C1 segment of cervical spinal cord (tissue), 14 donors: ENCODE data around the gene EML6.
"Not testable (repeated sequence)": the region's sequence is repeated elsewhere in the genome, so short reads cannot be mapped to it uniquely, and the experiment has no call there.

ENCODE experiments used
- DNase-seq, 14 donors: peaks; one replicate each; lab custom pipeline; 2025; lab: John Stamatoyannopoulos, UW

EML6 gene

DNA sequence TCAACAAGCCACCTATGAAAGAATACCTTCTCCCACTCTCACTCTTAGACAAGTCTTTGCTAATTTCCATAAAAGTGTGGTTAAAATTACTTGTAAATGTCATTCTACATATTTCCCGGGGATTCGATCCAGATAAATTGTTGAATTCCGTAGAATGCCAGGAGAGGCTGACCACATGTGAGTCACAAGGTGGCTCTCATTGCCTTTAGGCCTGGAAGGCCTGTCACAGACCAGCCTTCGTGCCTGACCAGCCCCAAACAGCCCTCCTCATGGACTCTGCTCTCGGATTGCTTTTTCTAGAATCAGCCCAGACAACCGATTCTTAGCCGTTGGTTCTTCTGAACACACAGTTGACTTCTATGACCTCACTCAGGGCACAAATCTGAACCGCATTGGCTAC is 240.8 kb downstream of the EML6 start:
- no peak for DNase-seq

DNA sequence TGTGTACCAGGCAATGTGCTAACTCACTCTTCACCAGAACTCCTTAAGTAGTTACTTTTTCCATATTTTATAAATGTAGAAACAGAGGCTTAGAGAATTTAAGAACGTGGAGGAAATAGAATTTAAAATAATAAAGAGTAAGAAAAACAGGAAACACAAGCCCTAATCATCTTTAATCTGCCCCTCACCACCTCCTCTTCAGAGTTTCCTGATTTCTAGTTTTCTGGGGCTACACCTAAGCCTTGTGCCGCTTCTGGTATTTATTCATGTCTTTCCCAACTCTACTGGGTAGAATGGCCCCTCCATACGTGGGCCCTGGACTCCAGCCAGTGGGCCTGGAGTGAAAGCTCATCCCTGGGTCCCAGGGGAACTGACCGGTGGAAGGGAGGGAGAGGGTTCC is 241.4 kb downstream of the EML6 start:
- no peak for DNase-seq

DNA sequence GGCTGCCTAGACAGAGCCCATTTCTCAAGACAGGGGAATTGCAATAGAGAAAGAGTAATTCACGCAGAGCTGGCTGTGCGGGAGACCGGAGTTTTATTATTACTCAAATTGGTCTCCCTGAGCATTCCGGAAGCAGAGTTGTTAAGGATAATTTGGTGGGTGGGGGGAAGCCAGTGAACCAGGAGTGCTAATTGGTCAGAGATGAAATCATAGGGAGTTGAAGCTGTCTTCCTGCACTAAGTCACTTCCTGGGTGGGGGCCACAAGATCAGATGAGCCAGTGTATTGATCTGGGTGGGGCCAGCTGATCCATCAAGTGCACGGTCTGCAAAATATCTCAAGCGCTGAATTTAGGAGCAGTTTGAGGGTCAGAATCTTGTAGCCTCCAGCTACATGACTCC is 242.0 kb downstream of the EML6 start:
- DNase-seq: no peak

DNA sequence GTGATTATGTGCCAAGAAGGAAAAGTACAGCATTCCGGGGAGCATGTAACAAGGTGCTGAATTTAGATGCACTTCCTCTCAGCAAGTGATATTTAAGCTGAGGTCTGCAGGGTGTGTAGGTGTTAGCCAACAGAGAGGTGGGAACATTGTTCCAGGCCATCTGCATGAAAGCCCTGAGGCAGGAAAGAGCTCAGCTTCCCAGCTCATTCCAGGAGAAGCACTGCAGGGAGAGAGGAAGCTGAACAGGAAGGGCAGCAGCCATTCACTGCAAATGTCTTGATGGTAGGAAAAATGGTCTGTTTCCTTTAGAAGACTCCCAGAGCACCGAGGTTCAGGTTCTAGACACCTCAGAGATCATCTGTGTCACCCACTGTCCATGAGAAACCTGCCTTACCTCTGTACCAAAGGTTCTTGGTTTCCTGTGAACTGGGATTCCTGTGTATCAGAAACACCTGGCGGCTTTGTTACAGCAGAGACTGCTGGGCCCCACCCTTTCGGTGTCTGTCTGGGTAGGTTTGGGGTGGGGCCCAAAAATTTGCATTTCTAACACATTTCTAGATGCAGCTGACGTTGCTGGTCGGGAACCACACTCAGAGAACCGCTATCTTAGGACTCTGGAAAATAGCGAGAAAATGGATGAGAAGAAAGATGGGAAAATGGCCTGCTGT is 242.8 kb downstream of the EML6 start:
- peak in 1 of 14 donors; percentile 84 for DNase-seq

DNA sequence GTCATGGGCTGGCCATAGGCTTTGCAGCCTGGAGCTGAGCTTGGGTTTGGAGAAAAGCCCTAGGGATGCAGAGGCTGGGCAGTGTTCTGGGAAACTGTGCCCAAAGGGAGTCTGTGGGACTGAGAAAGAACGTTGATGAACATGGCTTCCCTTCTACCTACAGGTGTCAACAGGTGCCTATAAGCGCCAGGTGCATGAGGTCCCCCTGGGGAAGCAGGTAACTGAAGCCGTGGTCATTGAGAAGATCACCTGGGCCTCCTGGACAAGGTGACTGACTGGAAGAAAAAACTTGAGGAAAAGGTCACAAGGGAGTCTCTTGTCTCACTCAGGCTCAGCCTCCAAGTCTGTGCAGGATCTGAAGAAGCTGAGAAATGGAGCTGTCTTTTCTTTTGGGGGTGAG is 243.4 kb downstream of the EML6 start:
- DNase-seq: no peak

DNA sequence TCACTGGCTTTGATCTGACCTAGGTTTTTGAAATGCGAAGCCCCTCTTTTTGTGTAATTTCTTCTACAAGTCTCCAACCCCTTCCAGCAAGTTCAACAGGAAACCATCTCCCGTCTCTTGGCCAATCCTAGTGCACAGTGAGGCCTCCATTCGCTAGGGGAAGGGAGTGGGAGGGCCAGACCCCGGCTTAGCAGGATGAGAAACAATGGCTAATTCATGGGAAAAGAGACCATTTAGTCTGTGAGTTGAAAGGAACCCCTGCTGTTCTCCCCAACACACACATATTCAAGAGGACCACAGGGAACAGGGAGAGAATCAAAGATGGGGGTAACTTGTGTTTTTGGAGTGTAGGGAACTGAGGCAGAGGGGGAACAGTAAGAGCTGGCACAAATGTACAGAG is 243.8 kb downstream of the EML6 start:
- DNase-seq: peak in 1 of 14 donors; percentile 14

DNA sequence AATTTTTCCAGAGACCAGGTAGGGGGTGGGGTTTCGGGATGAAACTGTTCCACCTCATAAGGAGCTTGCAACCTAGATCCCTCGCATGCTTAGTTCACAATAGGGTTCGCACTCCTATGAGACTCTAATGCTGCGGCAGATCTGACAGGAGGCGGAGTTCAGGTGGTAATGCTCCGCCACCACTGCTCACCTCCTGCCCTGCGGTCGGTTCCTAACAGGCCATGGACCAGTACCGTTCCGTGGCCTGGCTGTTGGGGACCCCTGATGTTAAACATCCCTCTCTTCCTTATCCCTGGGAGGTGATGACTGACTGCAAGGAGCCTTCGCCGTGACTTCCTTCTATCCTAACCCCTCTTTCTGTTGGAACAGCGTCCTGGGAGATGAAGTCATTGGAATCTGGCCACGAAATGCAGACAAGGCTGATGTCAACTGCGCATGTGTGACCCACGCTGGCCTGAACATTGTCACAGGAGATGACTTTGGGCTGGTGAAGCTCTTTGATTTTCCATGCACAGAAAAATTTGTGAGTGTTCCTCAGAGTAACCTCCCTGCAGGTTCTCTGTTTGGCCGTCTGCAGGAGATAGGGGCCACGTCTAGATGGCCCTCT is 244.4 kb downstream of the EML6 start:
- DNase-seq: peak in 1 of 14 donors; percentile 17

DNA sequence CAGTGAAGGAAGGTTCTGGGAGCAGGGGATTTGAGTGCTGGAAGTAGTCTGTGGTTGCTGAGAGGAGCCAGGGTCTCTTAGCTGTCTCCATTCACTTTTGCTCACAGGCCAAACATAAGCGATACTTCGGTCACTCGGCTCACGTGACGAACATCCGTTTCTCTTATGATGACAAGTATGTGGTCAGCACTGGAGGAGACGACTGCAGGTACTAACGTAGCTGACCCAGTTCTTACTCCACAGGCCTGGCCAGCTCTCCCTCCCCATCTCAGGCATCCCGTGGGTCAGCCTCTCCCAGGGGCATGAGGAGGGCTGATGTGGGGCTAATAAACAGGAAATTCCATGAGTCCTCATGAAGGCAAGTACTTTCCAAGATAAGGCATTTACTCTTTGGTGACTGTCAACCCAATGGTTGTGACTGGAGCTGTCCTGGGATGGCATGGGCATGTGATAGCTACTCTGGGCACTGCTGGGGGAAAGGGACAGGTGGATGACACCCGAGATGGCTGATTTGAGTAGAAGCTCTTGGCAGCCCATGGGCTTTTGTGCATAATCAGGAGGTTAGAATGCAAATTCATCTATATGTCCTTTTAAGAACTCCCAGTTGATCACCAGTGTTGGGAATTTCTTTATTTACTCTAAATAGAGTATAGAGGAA is 245.2 kb downstream of the EML6 start:
- no peak for DNase-seq

DNA sequence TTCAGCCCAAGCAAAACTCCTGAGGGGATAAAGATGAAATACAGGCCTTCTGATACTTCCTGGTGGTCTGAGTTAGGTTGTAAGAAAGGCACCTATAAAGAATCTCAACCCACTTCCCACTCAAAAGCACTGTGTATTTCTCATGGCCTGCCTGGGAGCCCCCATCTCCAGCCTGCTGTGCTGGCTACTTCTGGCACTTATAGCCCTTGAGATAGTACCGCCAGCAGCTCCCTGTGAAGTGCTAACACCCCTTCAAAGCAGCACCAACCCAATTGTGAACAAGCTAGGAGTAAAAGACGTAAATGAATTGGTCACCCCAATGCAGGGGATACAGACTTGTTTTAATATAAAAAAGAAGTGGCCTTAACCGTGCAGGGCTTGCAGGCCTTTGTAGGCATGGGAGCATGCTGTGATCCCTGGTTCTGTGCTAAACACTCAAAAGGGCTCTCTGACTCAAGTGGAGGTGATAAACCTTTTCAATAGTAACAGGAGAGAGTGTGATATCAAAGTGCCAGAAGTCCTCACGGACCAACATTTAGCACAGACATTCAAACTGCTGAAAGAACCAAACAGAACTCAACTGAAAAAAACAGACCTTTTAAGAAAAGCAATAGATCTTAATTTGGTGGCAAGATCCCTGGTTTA is 246.0 kb downstream of the EML6 start:
- no peak for DNase-seq

DNA sequence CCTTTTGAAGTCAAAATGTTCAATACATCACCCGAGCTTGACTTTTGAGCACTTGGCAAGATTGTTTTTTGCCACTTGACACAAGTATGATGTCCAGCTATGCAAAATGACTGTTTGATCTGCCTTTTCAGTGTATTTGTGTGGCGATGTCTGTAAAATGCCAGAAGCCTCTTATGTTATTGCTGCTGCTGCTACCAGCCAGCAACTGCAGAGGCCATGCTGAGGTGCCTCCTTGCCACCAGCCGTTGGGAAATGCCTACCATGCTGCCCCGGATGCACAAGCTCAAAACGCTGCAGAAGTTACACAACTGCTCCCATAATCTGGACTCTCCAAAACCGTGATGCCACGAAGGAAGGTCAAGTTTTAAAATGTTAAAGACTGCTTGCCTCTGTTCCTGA is 246.5 kb downstream of the EML6 start:
- DNase-seq: no peak

DNA sequence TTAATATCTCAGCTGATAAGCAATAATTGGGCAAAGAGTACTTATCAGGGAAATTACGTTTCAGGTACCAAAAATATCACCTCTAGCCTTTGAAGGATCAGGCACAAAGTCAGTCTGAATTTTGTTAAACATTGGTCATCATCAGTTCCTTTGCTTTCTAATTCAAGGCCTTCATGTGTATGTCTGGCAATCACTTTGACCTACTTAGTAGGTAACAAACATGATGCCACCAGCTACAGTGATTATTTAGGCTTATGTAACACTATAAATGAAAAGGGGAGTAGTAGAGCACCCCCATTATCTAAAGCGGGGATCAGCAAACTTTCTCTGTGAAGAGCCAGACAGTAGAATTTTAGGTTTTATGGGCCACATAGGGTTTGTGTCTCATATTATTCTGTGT is 251.7 kb downstream of the EML6 start:
- DNase-seq: peak in 1 of 14 donors; percentile 45

DNA sequence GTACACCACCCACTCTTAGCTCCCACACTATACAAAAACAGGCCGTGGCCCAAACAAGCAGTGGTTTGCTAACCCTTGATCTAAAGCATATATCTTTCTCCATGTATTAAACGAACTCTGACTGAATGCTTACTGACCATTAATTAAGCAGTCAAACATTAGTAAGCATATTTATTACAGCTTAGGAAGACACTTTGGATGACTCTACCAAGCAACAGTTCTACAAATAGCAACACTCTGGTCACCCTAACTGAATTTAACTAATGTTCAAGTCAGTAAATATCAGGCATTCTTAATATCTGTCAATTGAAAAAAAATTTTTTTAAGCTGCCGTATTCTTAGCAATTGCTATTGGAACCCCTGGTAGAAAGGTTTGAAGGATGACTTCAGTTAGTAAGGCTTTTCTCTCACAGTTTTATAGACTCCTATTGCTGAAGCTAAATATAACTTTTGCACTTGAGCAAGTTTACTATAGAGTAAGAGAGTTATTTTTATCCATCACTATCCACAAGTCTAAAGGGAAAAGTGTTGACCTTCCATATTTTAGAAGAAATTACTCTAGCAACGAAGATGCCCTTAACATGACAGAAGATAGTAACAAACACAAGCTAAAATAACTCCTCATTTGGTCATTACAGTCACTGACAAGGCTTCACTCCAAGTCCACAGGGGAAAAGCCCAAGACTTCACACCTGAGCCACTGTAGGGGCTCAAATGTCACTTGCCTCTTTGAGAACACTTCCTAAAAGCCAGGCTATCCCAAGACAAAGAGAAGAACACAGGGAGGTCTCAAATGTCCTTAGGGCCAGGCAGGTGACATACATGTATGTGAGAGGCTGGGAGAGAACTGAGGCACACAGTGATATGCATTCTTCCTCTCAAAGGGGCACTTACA is 252.4 kb downstream of the EML6 start:
- DNase-seq: peak in 1 of 14 donors; percentile 45

DNA sequence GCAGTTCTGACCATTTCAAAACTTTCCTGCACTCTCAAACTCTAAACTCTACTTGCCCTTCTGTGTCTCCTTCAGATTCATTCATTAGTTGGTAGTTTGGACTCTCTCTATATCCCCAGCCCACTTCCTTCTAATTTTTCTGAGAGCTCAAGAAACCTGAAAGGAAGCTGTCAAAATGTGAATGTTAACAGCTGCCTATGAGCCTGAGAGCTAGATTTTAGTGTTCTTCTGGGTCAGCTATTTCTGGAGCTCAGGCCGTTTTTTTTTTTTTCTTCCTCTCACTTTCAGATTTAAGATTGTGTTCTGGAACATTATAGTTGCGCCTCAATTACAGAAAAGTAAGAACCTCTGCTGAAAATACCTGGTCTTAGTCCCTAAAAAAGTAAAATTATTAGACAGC is 253.7 kb downstream of the EML6 start:
- DNase-seq: no peak

DNA sequence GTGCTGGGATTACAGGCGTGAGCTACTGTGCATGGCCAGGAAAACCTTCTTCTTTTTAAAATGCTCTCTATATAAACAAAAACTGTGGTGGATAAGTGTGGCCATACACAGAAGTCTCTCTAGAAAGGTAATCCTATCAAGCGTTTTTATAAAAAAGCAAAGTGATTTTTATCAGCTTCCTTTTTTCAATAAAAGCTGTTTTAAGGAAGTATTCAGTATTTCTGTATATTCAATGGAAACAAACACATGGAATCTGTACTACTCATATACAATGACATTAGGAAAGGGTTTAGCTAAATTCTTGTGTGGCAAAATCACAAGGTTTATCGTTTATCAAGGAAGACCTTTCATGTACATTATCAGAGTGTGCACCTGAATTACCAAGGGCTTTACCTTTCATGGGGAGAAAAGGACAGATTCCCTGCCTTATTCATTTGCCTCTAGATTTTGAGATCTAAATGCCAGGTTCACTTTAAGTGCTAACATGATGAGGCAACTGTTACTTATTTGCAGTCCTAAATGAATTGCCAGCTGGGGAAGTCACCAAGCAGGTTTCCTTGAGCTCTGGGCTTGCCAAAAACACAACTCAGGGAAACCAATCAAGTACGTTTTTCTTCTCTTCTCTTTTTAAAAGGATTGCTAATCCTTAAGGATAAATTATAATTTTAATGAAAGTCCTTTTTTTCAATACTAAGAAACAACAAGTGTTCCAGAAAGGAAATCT is 256.0 kb downstream of the EML6 start:
- peak in 1 of 14 donors; percentile 40 for DNase-seq

DNA sequence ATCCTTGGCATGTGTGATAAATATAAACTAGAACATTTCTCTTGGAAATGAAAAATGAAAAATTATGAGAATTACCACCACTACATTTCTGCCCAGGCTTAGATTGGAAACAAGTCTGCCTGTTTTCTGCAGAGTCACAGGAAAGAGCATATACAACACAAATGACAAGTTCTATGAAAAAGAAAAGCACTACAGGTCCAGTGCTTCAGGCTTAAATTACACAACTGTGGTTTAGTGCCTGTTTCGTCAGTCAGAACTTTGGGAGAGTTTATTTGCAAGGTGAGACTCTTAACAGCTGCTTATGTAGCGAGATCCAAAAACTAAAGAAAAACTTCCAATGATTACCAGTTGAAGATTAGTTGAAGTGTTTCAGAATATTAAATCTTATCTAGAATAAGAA is 257.9 kb downstream of the EML6 start:
- DNase-seq: no peak

DNA sequence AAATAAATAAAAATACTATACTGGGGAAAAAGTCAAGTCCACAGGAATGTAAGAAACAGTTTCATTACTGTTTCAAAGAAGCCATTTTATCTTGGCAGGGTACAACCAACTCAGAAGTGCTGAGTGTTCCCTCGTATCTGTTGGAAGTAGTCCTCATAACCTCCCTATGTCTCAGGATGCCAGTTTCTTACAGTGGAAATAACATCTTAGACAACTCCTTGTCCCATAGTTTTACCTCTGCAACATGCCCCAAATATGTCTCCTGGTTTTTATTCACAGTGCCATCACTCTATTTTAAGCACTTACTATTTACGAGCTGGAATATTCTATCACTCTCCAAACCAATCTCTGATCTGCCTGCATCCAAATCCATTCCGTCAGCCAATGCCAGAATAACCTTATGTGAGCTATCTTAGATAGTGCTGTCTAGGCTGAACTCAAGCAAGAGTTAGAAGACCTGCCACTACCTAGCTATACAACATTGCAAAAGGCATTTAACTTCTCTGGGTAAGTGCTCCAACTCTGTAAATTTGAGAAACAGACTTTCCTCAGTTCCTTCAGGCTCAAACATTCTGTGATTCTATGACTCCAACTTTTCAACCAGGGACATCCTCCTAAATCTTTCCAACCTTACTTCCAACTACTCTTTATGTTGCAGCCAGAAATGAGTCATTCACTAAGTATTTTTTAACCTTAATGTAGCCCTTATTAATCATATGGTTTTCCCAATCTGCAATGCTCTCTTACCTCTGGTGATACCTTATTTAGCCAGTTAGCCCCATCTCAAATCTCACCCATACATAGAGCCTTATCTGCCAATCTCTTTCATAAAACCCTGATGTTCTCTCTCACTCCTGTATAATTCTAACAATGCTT is 260.1 kb downstream of the EML6 start:
- DNase-seq: peak in 1 of 14 donors; percentile 44

DNA sequence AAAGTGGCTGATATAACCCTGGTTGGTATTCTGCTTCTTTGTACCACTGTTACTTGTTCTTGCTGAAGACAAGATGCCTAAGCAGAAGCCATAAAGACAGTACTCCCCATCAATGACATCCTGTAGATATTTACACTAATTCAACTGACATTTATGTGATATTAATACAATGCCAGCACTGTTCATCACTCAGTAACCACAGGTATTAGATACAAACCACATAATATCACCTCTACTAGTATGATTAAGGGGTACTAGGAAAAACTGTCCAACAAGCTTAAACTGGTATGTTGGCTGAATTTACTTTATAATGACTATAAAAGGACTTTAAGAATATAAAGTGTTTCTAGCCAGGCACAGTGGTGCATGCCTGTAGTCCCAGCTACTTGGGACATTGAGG is 261.0 kb downstream of the EML6 start:
- no peak for DNase-seq

DNA sequence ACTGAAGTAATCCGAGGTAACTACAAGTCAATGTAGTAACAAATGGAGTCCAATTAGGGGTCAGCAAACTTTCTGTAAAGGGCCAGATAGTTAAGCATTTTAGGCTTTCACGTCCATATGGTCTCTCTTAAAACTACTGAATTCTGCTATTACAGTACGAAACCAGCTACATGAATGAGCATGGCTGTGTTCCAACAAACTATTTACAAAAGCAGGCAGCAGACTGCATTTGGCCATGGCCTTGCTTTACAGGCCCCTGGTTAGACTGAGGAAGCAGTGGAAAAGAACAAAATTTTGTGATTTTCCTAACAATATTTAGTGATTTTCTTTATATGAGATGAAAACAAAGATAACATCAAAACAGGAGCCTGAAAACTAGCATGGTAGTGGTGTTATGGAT is 262.8 kb downstream of the EML6 start:
- peak in 1 of 14 donors; percentile 19 for DNase-seq

DNA sequence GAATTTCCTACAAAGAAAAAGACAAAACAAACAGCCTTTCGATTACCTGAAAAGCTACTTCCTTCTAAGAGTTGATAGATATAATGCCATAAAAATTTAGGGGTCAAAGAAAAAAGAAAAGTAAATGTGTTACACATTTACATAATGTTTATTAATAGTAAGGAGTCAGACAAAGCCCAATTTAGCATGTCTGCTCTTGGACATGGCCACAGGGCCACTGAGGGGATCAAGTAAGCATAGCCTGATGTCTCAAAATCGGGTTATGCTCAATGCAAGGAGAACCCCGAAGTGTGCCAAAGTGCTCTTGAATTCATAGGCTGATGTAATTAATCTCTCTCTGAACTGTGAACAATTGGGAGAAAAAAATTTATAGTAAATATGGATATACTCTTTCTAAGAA is 265.1 kb downstream of the EML6 start:
- DNase-seq: no peak

DNA sequence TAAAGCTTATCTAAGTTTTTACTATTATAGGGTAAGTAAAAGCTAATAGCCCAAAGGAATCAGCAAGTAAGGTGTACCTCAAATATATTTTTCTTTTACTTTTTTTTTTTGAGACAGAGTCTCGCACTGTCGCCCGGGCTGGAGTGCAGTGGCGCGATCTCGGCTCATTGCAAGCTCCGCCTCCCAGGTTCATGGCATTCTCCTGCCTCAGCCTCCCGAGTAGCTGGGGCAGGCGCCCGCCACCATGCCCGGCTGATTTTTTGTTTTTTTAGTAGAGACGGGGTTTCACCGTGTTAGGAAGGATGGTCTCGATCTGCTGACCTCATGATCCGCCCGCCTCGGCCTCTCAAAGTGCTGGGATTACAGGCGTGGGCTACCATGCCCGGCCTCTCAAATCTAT is 267.2 kb downstream of the EML6 start:
- DNase-seq: not testable (repeated sequence)
